T-helper 1 cell (primary cell): ENCODE measurements around the gene HIPK1.
"Not testable (repeated sequence)": the region's sequence is repeated elsewhere in the genome, so short reads cannot be mapped to it uniquely, and the experiment has no call there.

Source experiments
- DNase-seq, 5 donors: peaks; one replicate each; pipeline ENCODE4 v3.0.0-alpha.2; 2012 to 2020

HIPK1 gene

DNA sequence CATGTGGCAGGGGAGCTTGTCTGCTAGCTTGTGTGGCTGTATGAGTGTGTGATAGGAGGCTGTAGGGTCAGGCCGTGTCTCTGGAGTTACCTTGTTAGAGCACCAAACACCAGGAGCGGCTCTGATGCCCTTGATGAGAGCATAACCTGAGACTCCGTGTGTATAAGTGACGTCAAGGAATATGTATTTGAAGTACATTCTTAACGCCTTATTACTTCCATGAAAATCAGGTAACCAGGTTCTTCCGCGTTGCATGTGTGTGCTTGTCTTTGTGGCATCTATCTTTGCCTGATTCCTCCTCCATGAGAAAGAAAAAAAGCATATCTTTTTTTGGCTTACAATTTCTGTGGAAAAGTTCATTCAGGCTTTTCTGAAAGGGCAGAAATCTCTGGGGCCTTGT is 54.7 kb downstream of the HIPK1 start:
- DNase-seq = no peak

GRCh38 chr1:113984710-113985109 is 55.6 kb downstream of the HIPK1 start:
- DNase-seq = no peak

- no peak for DNase-seq
These were observed 57.7 kb downstream of the HIPK1 start for GRCh38 chr1:113986802-113987201.

DNA sequence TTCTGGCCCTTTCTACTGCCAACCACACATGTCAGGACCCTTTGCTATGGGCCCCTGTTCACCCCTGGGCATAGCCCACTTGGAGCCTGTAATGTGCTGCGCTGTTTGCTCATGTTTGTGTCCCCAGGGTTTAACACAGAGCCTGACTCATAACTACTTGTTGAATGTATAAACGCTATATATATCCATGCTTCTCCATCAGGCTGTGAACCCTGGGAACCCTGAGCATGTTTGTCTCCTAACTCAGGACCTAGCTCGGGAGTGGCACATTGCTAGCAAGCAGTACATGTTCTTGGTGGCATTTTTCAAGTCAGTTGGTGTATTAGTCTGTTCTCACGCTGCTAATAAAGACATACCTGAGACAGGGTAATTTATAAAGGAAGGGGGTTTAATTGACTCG is 58.1 kb downstream of the HIPK1 start:
- DNase-seq = no peak

GRCh38 chr1:113990530-113990929 is 61.4 kb downstream of the HIPK1 start:
- no peak for DNase-seq

GRCh38 chr1:113990961-113991360 is 61.8 kb downstream of the HIPK1 start:
- no peak for DNase-seq

- DNase-seq = no peak
These were observed 62.4 kb downstream of the HIPK1 start for GRCh38 chr1:113991467-113991997.

DNA sequence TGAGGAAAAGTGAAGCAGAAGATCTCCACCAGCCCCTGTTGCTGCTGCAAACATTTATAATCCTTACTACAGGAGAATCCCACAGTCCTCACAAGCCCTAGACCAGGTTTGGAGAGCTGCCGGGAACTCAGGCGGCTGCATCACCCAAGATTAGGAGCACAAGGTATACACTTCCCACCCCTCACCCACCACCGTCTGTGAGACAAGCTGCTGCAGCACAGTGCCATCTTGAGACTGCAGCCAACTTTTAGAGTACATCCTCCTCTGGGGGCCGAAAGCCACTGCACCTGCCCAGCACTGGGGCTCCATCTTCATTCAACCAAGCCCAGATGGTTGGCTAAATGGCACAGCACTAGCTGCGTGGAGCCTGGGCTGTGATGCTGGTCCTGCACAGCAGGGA is 63.9 kb downstream of the HIPK1 start:
- DNase-seq = no peak

- no peak for DNase-seq
These were observed 64.6 kb downstream of the HIPK1 start for GRCh38 chr1:113993766-113994165.

DNA sequence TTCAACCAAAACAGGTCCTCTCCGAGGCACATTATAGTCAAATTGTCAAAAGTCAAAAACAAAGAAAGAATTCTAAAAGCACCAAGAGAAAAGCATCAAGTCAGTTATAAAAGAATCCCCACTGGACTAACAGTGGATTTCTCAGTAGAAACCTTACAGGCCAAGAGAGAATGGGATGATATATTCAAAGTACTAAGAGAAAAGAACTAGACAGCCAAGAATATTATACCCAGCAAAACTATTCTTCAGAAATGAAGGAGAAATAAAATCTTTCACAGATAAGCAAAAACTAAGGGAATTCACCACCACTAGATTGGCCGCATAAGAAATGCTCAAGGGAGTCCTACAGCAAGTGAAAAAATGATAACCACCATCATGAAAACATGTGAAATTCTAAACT is 66.3 kb downstream of the HIPK1 start:
- DNase-seq = no peak

DNA sequence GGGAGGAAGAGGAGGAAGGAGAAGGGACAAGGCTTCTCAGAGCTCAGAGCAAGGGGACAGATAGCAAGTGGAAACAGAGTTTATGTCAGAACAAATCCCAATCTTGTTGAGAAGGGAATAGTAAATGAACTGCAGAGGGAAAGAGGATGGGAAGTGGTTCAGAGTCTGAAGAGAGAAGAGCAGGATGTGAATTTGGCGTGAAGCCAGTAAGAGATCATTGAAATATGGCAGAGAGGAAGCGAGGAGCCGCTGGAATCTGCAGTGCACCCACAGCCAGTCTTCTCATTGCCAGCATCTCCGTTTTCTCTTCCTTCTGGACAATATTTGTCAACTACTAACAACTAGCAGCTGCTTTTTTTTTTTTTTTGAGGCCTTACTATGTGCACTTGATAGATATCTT is 69.2 kb downstream of the HIPK1 start:
- no peak for DNase-seq

DNA sequence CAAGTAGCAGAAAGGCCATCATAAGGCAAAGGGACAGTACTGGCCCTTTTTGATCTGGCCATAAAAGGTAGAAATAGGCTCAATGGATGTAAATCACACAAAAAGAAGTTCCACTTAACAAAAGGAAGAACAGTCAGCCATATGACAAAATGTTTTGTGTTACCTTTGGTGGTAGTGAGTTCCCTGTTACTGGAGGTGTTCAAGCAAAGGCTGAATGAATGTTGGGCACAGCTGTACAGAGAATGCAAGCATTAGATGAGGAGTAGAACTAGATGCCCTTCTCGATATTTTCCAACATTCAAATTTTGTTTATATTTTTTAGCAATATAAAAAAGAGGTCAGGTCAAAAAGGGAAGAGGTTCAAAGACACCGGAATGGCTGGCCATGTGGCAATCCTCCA is 70.1 kb downstream of the HIPK1 start:
- no peak for DNase-seq

DNA sequence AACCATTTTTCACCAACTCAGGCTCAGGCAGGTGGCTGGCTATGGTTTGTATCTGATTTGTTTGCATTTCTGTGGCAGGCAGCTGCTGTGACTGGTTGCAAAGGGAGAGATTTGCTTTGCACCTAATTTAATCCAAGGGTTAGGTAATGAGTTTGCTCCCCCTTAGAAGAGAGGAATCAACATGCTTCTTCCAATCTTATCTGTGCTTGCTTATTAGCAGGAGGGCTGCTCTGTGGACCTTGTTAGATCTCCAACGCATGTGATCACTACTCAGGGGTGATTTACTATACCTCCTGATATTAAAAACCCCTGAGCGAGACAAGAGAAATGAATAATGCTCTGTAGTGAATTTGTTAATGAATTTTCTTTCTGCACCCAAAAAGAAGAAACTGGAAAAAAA is 70.7 kb downstream of the HIPK1 start:
- no peak for DNase-seq

DNA sequence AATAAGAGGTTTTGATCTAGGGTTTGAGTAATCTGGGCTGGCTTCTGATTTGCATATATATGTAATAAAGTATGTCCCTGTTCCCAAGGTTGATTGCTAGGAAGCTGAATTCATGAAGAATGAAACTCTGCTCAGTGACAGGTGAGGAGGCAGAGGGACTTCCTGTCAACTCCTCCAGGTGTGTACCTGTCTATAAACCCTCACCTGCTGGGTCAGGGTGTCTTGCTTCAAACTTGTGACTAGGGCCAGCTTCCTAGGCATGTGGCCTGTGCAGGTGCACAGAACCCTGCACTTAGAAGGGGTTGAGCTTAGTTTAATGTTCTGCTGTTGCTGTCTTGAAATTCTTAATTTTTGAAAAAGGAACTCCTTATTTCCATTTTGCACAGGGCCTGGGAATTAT is 71.3 kb downstream of the HIPK1 start:
- no peak for DNase-seq

DNA sequence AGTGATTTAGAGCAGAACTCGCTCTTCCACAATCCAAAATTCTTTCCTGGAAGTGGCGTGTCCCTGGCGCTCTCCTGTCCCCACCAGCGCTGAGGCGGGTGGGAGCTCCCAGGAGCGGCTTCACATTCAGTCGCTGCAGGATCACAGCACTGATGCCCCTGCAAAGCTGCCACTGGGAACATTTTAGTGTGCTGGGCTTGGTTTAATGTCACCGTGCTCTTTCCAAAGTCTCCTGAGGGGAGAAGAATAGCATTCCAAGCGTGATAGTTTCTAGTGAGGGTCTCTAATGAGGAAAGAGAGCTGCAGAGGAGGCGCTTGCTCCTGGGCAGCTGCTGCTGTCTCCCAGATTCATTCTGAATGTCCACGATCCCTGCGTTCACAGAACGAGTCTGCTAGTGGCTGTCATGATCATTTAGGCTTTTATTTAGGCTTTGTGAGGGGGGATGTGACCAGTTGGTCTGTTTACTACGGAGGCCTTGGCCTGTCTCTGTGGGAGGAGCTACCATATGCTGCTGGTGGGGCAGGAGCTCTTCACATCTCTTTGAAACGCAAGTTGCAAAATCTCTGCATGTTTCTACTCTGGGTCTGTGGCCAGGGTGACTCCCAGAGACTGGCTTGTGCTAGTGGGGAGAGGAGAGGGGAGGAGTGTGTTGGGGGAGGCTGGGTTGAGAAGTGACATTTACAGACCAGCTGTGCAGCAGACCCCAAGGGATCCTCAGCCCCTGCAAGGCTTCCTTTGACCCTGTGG is 73.5 kb downstream of the HIPK1 start:
- DNase-seq = no peak

- no peak for DNase-seq
These were observed 74.3 kb downstream of the HIPK1 start for GRCh38 chr1:114003431-114003830.

DNA sequence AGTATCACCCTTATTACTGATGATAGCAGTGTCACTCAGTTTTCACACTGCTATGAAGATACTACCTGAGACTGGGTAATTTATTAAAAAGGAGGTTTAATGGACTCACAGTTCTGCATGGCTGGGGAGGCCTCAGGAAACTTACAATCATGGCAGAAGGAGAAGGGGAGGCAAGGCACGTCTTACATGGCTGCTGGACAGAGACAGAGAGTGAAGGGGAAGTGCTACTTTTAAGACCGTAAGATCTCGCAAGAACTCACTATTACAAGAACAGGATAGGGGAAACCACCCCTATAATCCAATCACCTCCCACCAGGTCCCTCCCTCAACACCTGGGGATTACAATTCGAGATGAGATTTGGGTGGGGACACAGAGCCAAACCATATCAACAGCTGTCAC is 77.7 kb downstream of the HIPK1 start:
- not testable (repeated sequence) for DNase-seq

- no peak for DNase-seq
These were observed 79.4 kb downstream of the HIPK1 start for GRCh38 chr1:114008480-114008941.

- no peak for DNase-seq
These were observed 79.9 kb downstream of the HIPK1 start for GRCh38 chr1:114008993-114009392.

GRCh38 chr1:114009393-114009792 is 80.3 kb downstream of the HIPK1 start:
- no peak for DNase-seq

DNA sequence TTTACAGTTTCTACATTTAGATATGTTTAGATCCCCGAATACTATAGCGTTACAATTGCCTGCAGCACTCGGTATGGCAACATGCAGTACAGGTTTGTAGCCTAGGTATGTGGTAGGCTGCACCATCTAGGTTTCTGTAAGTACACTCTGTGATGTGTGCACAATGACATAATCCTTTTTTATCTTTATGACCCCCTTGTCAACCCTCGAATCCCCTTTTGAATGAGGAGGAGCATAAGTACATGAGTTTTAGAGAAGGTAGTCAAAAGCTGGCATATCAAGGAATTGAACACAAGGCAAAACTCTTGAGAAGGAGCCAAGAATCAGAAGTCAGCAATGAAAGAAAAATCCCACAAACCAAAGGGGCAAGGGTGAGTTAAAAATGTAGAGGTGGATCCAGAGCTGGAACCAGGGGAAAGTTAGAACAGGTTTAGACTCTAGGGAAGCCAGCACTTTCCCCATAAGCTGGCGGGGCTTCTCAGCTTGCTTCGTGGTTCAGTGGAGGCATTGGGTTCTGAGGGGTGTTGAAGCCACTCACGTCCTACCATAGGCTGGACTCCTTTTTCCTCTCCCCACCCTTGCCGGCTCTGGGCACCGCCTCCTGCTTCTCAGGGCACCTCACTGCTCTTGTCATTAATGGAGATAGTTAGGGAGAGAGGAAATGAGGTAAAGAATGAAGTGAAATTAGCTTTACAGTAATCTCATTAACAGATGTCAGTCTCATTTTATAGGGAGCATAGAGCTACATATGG is 81.5 kb downstream of the HIPK1 start:
- no peak for DNase-seq

DNA sequence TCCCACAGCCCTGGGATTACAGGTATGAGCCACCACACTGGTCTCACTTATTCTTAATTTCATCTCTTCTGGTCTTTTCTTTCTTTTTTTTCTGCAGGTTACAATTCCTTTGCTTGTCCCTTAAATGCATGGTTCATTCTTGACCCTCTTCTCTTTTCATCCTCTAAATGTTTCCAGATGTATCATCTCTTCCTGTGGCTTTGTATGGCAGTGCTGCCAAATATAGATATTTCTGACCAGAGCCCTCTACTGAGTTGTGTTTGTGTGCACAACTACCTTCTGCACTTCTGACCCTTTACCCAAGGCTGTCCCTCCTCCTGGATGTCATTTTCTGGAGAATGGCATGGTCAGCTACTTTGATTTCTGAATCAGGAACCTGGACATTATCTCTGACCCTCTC is 82.7 kb downstream of the HIPK1 start:
- no peak for DNase-seq

- DNase-seq = no peak
These were observed 86.0 kb downstream of the HIPK1 start for GRCh38 chr1:114015075-114015474.

GRCh38 chr1:114019724-114020123 is 90.6 kb downstream of the HIPK1 start:
- not testable (repeated sequence) for DNase-seq
